SHP77 treated with DMSO at 0.1 percent for 48 hours (cell line): Measurements from ENCODE around the gene PLA2G6.
"Not testable (repeated sequence)": the region's sequence is repeated elsewhere in the genome, so short reads cannot be mapped to it uniquely, and the experiment has no call there.

Source experiments
- DNase-seq: peaks from one replicate; lab custom pipeline; 2025; lab: John Stamatoyannopoulos, UW

PLA2G6 gene

DNA sequence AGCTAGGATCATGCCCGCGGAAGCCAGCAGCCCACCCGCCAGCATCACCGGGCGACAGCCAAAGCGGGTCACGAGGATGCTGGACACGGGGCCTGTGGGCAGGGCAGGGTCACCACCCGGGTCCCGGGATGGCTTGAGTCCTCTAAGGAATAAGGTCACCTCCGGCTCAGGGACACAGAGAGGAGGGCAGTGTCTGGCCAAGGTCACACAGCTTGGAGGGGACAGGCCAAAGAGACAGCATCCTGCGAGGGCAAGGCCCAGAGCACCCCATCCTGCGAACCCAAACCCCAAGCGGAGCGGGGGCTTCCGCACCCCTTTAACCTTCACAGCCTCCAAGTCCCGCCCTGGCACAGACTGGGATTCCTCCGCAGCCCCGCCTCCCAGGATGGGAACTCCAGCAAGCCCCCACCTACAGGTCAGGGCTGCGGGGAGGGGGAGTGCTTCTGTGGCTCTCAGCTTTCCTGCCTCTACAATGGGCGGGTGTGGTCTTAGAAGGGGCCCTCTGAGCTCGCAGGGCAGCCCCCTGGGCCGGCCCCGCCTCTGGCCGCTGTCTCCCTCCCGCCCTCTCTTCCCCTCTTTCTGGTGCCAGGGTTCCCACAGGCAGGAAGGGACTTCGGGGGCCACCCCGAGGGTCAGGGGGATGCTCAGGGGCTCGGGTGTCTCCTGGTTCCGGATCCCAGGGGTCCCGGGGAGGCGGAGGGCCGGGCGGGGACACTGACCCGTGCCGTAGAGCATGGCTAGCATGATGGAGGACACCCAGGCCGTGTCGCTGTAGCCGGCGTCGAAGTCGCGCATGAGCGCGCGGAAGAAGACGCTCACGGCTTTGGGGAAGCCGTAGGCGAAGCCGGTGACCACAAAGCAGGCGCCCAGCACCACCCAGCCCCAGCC, 99.4 kb downstream of the PLA2G6 start:
- no peak for DNase-seq

DNA sequence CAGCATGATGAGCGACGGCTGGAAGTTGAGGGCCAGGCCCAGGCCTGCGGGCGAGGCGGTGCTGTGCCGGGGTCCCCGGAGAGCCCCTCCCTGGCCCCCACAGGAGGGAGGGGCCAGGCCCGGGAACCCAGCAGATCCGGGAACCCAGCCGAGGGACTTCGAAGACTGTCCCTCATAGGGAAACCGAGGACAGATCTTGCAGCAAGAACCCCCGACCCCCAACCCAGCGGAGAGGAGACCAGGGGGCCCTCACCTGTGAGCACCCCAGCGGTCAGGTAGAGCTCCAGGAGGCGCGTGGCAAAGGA, 100.0 kb downstream of the PLA2G6 start:
- DNase-seq: no peak

DNA sequence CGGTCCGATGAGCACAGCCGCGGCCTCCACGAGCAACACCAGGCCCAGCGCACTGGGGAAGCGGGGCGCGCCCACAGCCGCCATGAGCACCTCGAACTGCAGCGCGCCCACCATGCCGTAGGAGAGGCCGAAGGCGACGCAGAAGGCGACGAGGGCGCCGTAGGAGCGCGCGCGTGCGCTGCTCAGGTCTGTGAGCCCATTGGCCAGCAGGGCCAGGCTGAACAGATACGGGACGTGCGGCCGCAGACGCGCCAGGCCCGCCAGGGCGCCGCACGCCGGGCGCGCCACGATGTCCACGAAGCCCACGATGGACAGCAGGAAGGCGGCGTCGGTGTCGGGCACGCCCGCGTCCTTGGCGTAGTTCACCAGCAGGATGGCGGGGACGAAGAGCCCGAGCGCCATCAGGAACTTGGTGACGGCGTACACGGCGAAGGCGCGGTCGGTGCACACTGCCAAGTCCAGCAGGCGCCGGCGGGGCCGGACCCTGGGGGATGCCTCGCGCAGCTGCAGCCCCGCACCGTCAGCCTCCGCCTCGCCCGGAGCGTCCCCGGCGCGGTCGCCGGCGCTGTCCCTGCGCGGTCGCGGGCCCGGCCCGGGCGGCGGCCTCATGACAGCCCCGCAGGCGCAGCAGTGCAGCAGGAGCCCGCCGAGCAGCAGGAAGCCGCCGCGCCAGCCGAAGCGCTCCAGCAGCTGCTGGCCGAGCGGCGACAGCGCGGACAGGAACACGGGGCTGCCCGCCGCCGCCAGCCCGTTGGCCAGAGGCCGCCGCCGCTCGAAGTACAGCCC, 100.6 kb downstream of the PLA2G6 start:
- no peak for DNase-seq

DNA sequence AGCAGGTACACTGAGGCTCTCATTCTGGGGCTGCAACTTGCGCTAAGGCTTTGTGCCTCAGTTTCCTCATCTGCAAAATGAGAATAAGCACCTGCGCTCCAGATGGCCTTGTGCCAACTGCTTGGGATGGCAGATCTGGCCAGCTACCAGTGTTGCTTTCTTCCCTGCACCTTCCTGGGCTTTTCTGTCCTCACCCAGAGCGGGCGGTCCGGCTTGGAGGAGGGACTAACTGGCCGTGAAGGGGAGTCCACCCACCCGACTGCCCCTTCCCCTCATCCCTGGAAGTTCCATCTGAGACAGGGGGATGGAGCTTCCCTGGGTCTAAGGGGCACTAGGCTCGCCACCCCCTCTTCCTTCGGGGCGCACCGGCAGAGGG, 101.2 kb downstream of the PLA2G6 start:
- no peak for DNase-seq

DNA sequence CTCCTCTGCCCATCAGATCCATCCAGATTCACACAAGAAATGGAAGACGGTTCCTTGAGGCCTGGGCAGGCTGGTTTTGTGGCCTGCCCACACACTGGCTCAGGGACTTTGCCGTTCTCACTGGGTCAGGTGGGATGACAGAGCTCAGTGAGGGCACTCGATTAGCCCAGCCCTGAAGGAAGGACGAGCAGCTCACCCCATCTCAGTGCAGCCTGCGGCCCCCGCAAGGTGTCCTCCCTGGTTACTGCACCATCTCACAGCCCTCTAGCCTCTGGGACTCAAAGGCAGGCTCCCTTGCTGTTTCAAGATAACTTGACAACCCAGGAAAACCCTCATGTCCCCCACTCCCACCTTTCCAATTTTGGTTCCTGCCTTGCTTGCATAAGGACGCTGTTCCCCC, 101.8 kb downstream of the PLA2G6 start:
- DNase-seq: no peak

DNA sequence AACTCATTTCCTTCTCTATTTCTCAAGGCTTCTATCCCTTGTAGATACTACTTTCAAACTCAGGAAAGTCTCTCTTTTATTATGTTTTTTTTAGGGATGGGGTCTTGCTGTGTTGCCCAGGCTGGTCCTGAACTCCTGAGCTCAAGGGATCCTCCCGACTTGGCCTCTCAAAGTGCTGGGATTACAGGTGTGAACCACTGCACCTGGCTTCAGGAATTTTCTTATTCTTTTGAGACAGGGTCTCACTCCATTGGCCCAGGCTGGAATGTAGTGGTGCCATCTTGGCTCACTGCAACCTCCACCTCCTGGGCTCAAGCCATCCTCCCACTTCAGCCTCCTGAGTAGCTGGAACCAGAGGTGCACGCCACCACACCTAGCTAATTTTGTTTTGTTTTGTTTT, 102.4 kb downstream of the PLA2G6 start:
- DNase-seq: not testable (repeated sequence)

DNA sequence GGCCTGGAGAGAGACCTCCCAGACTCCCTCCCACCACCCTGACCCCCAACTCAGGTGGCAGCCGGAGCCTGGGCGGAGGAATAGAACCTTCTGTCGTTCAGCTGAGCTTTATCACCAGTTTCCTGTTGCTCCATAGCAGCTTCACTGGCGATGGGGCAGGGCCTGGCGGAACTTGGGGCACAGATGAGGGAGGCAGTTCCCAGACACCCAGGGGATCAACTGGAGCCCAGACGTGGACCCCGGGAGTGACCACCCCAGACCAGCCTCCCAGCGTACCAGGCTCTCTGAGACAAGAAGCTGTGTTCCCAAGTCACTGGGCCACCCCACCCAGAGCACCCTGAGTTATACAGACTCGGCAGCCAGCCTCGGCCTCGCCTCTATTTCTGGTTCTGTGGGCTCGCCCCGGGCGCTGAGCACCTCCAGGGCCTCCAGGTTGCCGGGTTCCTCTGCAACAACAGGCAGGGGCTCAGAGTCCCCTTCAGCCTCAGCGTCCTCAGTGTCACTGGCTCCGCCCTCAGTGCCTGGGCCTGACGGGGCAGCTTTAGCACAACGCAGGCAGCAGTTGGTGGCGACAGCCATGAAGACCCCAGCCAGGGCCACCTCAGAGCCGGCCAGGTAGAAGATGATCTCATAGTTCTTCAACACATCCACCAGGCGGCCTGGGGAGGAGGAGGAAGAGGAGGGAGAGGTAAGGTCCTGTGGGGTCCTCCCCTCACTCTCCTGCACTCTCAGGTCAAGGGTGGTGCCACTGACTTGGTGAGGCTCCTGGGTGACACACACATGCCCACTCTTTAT, 103.4 kb downstream of the PLA2G6 start:
- no peak for DNase-seq

DNA sequence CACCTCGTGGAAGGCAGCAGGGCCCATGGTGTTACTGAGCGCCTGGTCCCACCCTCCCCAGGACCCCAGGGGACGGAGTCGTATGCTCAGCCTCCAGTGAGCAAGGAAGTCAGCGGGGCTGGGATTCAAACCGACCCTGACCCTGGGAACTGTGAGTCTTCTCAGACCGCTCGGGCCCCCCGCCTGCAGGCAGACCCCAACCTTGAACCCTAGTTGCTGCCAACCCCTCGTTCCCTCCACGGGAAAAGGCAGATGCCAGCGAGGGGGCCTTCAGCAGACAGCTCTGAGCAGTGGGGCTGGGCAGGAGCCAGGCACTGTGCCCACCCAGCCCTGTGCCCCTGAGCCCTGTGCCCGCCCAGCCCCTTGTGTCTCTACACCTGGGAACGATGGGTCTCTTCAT, 104.0 kb downstream of the PLA2G6 start:
- no peak for DNase-seq

DNA sequence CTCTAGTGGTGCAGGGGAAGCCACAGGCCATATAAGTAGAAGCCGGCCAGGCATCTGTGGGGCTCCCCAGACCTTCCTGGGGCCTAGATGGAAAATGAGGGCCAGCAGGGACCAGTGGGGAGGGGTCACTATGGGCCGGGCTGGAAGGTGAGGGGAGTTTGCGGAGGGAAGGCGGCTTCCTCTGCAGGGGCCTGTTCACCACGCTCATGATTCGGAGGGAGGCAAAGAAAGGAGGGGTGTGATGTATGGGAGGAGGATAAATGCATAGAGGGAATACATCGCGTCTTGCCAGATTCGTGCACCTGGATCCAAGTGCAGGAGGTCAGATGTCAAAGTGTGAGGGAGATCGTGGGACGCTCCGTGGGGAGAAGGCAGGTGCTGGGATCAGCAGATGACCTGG, 104.5 kb downstream of the PLA2G6 start:
- no peak for DNase-seq

DNA sequence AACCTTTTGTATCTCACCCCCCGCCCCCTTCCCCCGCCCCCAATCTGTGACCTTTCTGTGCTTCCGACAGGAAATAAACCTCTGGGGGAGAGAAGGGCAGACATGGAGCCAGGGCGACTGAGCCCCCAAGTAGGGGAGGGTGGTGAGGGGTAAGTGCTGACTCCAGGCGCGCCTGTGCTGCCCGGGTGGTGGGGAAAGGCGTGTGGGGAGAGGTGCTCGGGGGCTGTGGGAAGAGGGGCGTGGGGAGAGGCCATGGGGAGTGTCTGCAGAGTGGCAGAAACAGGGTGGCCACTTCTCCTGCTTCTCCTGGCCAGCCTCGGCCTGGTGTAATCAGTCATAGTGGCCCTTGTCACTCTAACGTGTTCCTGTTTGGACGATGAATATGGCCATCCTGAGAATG, 105.7 kb downstream of the PLA2G6 start:
- no peak for DNase-seq

DNA sequence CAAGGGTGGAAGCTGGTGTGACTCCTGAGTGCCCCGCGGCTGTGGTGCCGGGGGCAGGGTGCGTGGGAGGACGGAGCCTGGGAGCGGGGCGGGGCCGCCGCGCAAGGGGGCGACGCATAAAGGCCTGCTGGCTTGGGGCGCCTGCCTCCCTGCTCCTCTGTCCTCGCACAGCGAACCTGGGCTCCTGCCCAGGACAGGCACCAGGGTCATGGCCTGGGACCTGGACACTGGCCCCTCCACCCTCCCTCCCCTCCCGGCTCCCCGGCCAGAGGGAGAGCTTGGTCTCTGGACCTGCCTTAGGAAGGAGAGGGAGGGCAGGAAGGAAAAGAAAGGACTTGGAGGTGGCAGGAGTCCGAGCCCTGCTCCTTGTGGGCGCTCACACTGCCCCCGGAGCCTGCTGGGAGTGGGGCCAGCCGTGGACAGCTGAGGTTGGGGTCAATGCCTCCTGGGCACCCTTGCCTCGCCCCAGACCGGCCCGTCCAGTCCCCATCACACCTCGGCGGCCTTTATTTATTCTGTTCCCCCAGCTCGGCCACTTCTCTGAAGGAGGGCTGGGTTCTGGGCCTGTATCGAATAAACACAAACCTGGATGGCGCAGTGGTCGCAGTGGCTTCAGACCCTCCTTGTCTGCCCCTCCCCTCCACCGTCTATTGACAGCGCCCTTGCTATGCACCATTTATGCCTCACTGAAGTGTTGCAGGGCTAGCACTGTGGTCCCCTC, 106.4 kb downstream of the PLA2G6 start:
- no peak for DNase-seq

DNA sequence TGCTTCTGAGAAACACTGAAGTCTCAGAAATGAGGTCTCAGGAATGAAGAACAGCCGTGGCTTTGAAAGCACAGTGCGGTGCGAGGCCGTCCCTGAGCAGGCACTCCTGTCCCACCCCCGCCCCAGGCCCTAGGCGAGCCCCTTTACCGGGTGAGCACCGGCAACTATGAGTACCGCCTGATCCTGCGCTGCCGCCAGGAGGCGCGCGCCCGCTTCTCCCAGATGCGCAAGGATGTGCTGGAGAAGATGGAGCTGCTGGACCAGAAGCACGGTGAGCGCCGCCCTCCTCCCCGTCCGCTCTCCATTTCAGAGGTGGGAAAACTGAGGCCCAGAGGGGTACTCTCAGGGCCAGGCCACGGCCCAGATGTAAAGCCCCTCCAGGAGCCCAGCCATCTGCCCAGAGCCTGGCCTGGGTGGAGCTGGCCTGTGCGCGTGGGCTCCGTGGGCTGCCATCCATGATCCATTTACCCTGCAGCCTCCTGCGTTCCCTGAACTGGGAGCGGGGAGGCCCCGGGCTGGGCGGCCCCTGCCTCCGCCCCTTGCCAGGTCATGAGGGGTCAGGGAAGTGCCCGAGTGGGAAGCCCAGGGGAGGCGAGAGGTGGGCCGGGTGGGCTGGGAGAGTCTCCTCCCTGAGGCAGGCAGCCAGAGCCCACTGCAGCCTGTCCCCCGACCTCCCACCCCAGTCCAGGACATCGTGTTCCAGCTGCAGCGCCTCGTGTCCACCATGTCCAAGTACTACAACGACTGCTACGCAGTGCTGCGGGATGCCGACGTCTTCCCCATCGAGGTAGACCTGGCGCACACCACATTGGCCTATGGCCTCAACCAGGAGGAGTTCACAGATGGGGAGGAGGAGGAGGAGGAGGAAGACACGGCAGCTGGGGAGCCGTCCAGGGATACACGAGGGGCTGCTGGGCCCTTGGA, 107.2 kb downstream of the PLA2G6 start:
- DNase-seq: no peak

DNA sequence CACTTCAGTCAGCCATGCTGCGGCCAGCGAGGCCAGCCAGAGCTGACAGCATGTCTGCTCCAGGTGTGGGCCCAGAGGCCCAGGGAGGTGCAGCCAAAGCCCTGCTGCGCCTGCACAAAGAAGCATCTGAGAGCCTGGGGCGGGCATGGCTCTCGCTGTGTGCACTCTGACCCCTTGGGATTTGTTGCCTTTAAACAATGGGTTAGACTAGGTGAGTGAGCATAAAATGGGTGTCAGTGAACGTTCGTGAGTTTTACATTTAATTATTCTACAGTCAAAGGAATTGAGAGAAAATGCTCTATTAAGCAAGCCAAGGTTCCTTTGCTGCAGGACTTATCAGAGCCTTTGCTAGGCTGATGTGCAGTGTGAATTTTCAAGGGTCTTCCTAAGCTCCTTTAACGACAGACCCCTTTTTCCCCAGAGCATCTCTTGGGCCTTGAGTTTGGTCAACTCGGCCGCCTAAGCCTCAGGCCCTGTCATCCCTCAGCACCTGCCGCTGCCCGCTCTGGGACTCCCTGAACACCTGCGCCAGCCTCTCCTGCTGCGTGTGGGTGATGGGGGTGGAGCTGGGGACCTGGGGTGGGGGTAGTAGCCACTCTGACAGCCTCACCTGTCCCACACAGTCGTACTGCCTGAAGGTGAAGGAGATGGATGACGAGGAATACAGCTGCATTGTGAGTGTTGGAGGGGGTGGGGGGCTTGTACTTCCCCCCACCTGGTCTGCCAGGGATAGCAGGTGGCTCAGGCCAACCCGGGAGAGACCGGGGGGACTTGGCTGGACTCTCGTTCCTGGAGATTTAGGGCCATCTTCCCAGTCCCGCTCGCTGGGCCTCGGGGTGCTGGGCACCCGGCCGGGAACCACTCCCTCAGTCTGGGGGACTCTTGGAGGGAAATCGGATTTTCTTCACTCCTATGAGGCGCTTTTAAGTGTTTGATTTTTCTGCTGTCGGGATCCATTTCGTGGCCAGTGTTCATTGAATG, 108.2 kb downstream of the PLA2G6 start:
- no peak for DNase-seq

DNA sequence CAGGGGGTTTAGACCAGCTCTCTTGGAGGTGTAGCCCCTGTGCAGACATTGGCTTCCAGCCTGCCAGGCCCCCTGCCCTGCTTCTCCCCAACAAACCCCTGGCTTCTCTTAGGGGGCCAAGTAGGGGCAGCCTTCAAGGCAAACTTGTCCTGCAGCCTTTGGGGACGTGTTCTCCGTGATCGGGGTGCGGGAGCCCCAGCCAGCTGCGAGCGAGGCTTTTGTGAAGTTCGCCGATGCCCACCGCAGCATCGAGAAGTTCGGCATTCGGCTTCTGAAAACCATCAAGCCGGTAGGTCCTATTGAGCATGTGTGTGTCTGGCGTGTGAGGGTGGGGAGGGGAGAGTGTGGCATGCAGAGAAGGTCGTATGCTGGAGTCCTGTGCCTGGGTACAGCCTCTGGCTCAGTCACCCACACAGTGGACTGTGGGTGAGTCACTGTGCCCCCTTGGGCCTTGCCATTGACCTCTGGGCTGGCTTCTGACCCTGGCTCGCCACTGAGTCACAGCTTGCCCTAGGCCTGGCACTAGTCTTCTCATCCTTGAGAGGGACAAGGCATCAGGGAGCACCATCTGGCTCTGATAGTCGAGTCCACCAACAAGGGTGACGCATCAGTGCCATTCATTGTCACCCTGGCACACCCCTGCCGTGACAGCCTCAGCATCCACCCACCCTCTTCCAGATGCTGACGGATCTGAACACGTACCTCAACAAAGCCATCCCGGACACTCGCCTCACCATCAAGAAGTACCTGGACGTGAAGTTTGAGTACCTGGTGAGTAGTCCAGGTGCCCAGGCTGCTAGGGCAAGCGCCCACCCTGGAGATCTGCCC, 109.1 kb downstream of the PLA2G6 start:
- no peak for DNase-seq

DNA sequence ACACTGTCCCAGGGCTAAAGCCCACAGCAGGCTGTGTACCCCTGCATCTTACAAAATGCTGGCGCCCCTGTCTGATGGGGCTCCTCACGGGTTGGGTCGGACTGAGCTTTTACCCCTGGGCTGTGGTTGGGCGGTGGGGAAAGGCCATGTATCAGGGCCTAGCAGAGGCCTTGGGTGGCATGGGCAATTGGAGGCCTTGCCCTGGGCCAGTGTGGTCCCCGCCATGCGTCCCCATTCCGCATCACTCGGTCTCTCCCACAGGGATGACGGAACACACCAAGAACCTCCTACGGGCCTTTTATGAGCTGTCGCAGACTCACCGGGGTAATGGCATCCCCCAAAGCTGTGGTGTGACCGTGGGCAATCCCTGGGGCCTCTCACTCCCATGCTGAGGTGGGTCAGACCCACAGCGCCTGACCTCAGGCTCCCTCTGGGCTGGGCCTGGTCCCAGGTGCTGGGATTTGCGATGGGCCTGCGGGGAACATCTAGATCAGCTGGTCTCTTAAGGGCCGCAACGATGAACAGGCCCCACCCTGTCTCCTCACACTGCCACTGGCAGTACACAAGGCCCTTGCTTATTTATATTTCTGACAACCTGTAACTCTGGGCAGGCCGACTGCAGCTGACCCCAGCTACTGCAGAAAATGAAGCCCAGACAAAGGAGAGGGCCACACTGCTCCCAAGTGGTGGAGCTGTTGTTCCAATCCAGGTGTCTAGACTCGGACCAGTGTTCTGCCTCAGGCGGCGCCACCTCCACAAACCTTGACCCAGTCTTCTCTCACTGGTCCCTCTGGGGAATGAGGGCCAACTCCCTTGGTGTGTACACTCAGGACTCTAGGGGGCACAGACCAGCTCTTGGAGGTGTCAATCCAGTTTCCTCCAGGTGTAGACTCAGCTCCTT, 110.0 kb downstream of the PLA2G6 start:
- no peak for DNase-seq

DNA sequence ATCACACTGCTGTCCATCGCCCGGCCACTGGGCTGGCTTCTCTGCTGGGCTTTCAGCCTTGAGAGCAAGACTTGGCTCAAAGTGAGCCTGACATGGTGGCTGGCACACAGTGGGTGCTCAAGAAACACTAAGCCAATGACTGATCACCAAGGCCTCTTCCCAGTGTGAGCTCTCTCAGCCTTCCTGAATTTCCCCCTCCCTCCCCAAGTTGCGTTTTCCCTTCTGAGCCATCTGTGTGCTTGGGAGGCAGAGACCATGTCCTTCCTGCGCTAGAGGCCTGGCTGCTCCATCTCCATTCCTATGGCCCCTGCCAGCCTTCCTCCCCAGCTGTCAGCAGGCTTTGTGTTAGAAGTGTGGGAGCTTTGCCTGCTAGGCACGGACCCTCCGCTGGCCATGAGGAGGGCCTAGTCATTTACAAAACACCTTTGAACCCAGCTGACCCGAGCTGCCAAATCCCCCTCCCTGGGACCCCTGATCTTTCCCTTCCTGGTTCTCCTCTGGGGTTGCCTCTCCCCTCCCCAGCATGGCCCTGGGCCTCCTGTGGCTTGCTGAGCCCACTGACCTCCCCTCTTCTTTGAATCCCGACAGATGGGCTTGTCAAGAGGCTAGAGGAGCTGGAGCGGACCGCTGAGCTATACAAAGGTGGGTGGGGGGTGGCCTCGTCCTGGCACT, 111.2 kb downstream of the PLA2G6 start:
- no peak for DNase-seq
